ENCODE measurements around the gene KCNT1.

DNA sequence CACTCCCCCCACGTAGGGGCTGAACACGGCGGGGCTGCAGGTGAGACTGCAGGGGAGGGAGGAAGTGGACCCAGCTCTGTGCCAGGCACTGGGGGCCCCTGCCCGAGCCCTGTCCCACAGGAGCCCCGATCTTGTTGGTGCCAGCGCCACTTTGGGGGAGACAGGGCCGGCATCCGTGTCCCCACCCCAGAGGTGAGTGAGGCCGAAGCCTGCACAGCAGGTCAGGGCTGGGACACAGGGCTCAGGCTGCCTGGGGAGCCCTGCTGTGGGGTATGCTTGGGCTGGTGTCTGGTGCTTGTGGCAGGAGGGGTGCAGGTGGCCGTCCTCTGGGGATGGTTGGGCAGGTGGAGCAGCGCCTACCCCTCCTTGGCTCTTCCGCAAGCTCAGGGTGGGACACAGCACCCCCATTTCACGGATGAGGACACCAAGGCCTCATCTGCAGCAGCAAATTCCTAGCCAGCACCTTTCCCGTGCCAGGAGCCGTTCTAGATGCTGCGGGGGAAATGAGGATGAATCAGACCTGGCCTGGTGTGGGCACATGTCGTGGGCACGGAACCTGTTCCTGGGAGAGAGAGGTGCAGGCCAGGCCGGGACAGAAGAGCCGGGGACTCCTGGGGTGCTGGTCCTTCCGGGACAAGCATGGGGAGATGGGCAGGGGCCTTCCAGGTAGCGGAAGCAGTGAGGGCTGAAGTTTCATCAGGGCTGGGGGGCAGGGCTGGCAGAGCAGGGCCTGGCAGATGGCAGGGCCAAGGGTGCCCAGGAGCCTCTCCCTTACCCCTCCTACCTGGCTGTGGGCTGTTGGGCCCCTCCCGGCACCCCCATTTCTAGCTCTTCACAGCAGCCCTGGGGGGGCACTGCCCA, 35.2 kb downstream of the KCNT1 start:
- TF ChIP-seq, protein P1, sequence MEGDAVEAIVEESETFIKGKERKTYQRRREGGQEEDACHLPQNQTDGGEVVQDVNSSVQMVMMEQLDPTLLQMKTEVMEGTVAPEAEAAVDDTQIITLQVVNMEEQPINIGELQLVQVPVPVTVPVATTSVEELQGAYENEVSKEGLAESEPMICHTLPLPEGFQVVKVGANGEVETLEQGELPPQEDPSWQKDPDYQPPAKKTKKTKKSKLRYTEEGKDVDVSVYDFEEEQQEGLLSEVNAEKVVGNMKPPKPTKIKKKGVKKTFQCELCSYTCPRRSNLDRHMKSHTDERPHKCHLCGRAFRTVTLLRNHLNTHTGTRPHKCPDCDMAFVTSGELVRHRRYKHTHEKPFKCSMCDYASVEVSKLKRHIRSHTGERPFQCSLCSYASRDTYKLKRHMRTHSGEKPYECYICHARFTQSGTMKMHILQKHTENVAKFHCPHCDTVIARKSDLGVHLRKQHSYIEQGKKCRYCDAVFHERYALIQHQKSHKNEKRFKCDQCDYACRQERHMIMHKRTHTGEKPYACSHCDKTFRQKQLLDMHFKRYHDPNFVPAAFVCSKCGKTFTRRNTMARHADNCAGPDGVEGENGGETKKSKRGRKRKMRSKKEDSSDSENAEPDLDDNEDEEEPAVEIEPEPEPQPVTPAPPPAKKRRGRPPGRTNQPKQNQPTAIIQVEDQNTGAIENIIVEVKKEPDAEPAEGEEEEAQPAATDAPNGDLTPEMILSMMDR (IDR thresholded peaks at IDR 0.05; ENCODE audit: extremely low read depth in 1 of 2, insufficient read depth in 1 of 2, low read depth in 1 of 2, low read length in 2 of 2), result no peak
- no peak for TF ChIP-seq POLR2A (IDR thresholded peaks at IDR 0.05; ENCODE audit: low read depth, low read length)
- TF ChIP-seq EZH2 (IDR thresholded peaks at IDR 0.05; ENCODE audit: borderline replicate concordance, low read depth, low read length, severe bottlenecking), result no peak
- no peak for TF ChIP-seq JUN (IDR thresholded peaks at IDR 0.05; ENCODE audit: borderline replicate concordance, insufficient read depth, insufficient read length, low read depth)
- TF ChIP-seq MAX (IDR thresholded peaks at IDR 0.05; ENCODE audit: insufficient read depth, insufficient read length), result no peak
